ENCODE measurements around the gene GK.
"Not testable (repeated sequence)": the region's sequence is repeated elsewhere in the genome, so short reads cannot be mapped to it uniquely, and the experiment has no call there.

The GK gene

GRCh38 chrX:30626402-30626801 is 26.8 kb upstream of the GK start:
- Histone ChIP-seq H3K4me1 (ENCODE audit: insufficient read depth, poor library complexity, severe bottlenecking) (no peaks in the 10 kb centered on the region), H3K27ac (ENCODE audit: poor library complexity, severe bottlenecking) (no peak overlapping the region), H3K36me3 (ENCODE audit: low read depth) (no peaks in the 10 kb centered on the region), H3K4me3 (ENCODE audit: severe bottlenecking) (no peak overlapping the region), H3K9me3 (ENCODE audit: severe bottlenecking) (no peaks in the 10 kb centered on the region), H3K27me3 (ENCODE audit: insufficient read depth, poor library complexity, severe bottlenecking) (no peaks in the 10 kb centered on the region)
- no peak for DNase-seq (ENCODE audit: low spot score)
- TF ChIP-seq CTCF (IDR thresholded peaks at IDR 0.05; ENCODE audit: poor library complexity, severe bottlenecking): no peak
- no peak for ATAC-seq (ENCODE audit: low read depth)

DNA sequence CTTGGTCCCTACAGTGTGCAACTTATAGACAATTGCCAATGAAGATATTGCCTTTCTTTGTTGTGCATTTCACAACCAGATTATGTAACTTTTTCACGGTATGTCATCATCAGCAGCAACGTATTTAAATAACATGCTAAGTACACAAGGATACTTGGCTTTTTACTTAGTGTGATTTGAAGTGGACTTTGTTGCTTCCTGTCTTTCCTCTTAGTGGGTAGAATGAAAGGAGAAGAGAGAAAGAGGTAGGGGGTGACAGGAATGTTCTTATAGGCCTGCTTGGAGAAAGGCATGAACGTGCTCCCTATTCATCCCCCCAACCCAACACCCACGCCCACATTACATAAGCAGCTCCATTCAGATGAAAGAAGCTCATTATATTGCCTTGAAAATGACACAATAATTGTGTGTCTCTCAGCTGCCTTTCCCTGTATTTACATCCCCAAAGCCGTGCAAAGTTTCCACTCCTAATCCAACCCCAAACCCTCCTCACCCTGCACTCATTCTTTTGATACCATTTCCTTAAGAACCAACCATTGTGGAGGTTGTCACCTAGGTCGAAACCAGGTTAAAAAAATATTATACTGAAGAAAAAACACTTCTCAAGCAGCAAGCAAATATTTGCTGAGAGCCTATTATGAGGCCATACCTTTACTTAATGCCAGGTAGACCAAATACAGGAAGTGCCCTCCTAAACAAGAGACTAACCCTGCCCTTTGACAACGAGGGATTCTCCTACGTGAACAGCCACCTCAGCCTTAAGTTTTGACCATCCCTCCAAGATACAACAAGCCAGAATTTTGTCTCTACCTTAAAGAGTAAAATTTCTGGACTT is 25.2 kb upstream of the GK start:
- Histone ChIP-seq H3K36me3 (ENCODE audit: low read depth) (no peaks in the 10 kb centered on the region), H3K4me1 (ENCODE audit: insufficient read depth, poor library complexity, severe bottlenecking) (no peaks in the 10 kb centered on the region), H3K27ac (ENCODE audit: poor library complexity, severe bottlenecking) (no peak overlapping the region), H3K27me3 (ENCODE audit: insufficient read depth, poor library complexity, severe bottlenecking) (no peaks in the 10 kb centered on the region), H3K4me3 (ENCODE audit: severe bottlenecking) (no peak overlapping the region), H3K9me3 (ENCODE audit: severe bottlenecking) (no peaks in the 10 kb centered on the region)
- TF ChIP-seq CTCF (IDR thresholded peaks at IDR 0.05; ENCODE audit: poor library complexity, severe bottlenecking): no peak
- no peak for DNase-seq (ENCODE audit: low spot score)
- ATAC-seq (ENCODE audit: low read depth): no peak

GRCh38 chrX:30634070-30634469 is 19.2 kb upstream of the GK start:
- not testable (repeated sequence) for H3K27me3 ChIP-seq (ENCODE audit: insufficient read depth, poor library complexity, severe bottlenecking); ATAC-seq (ENCODE audit: low read depth); H3K27ac ChIP-seq (ENCODE audit: poor library complexity, severe bottlenecking); H3K4me3 ChIP-seq (ENCODE audit: severe bottlenecking); H3K36me3 ChIP-seq (ENCODE audit: low read depth); DNase-seq (ENCODE audit: low spot score); H3K9me3 ChIP-seq (ENCODE audit: severe bottlenecking); H3K4me1 ChIP-seq (ENCODE audit: insufficient read depth, poor library complexity, severe bottlenecking)

DNA sequence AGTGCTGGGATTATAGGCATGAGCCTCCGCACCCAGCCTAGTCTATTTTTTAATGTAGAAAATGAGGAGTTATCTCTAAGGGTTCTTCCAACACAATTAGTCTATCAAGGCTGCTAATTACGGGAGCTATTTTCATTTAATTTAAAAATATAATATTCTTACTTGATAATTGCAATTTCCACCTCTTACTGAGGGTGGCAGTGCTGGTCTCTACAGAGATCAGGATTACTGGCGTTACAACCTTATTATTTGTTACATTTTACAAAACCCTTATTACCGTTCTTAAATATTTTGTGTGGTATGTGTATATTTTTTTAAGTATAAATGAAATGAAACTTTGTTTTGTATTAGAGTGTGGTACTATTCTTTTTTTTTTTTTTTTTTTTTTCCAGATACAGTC is 17.6 kb upstream of the GK start:
- ATAC-seq (ENCODE audit: low read depth): no peak
- H3K4me3 ChIP-seq (ENCODE audit: severe bottlenecking): no peak overlapping the region
- peak; percentile 43 for TF ChIP-seq CTCF (IDR thresholded peaks at IDR 0.05; ENCODE audit: poor library complexity, severe bottlenecking)
- no peaks in the 10 kb centered on the region for H3K9me3 ChIP-seq (ENCODE audit: severe bottlenecking)
- no peak overlapping the region for H3K27ac ChIP-seq (ENCODE audit: poor library complexity, severe bottlenecking)
- no peaks in the 10 kb centered on the region for H3K36me3 ChIP-seq (ENCODE audit: low read depth)
- no peaks in the 10 kb centered on the region for H3K4me1 ChIP-seq (ENCODE audit: insufficient read depth, poor library complexity, severe bottlenecking)
- DNase-seq (ENCODE audit: low spot score): no peak
- H3K27me3 ChIP-seq (ENCODE audit: insufficient read depth, poor library complexity, severe bottlenecking): no peaks in the 10 kb centered on the region

GRCh38 chrX:30637874-30638815 is 15.1 kb upstream of the GK start:
- ATAC-seq (ENCODE audit: low read depth): no peak

DNA sequence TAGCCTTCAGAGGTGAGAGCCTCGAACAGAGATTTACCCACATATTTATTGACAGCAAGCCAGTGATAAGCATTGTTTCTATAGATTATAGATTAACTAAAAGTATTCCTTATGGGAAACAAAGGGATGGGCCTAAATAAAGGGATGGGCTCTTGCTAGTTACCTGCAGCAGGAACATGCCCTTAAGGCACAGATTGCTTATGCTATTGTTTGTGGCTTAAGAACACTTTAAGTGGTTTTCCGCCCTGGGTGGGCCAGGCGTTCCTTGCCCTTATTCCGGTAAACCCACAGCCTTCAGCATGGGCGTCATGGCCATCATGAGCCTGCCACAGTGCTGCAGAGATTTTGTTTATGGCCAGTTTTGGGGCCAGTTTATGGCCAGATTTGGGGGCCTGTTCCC is 13.5 kb upstream of the GK start:
- H3K27ac ChIP-seq (ENCODE audit: poor library complexity, severe bottlenecking); H3K4me3 ChIP-seq (ENCODE audit: severe bottlenecking); ATAC-seq (ENCODE audit: low read depth); H3K36me3 ChIP-seq (ENCODE audit: low read depth); H3K9me3 ChIP-seq (ENCODE audit: severe bottlenecking); H3K27me3 ChIP-seq (ENCODE audit: insufficient read depth, poor library complexity, severe bottlenecking); DNase-seq (ENCODE audit: low spot score); H3K4me1 ChIP-seq (ENCODE audit: insufficient read depth, poor library complexity, severe bottlenecking): not testable (repeated sequence)

More at GRCh38 chrX:30637874-30638815, 15.1 kb upstream of the GK start:
- no peak for DNase-seq (ENCODE audit: low spot score)
- Histone ChIP-seq H3K36me3 (ENCODE audit: low read depth) (no peaks in the 10 kb centered on the region), H3K27ac (ENCODE audit: poor library complexity, severe bottlenecking) (no peak overlapping the region), H3K27me3 (ENCODE audit: insufficient read depth, poor library complexity, severe bottlenecking) (no peaks in the 10 kb centered on the region), H3K9me3 (ENCODE audit: severe bottlenecking) (no peaks in the 10 kb centered on the region), H3K4me1 (ENCODE audit: insufficient read depth, poor library complexity, severe bottlenecking) (no peaks in the 10 kb centered on the region), H3K4me3 (ENCODE audit: severe bottlenecking) (no peak overlapping the region)
- TF ChIP-seq CTCF (IDR thresholded peaks at IDR 0.05; ENCODE audit: poor library complexity, severe bottlenecking): no peak
